Loucy (cell line): Measurements from ENCODE around the gene NDUFB10.

ENCODE experiments used
- EZH2phosphoT487 ChIP-seq: fragments of 200-600 bp; IDR thresholded peaks from 2 replicates; pipeline ENCODE4 v1.6.1; 2018; ENCODE audit warnings: antibody characterized with exemption, mild to moderate bottlenecking, moderate library complexity, borderline replicate concordance
- TF ChIP-seq, protein P1 (sequence below): fragments of 200-600 bp; sonication (generic); conservative IDR thresholded peaks from 2 replicates; pipeline ENCODE4 v1.5.1; 2014; ENCODE audit warnings: mild to moderate bottlenecking, antibody characterized with exemption, low read length

DNA sequence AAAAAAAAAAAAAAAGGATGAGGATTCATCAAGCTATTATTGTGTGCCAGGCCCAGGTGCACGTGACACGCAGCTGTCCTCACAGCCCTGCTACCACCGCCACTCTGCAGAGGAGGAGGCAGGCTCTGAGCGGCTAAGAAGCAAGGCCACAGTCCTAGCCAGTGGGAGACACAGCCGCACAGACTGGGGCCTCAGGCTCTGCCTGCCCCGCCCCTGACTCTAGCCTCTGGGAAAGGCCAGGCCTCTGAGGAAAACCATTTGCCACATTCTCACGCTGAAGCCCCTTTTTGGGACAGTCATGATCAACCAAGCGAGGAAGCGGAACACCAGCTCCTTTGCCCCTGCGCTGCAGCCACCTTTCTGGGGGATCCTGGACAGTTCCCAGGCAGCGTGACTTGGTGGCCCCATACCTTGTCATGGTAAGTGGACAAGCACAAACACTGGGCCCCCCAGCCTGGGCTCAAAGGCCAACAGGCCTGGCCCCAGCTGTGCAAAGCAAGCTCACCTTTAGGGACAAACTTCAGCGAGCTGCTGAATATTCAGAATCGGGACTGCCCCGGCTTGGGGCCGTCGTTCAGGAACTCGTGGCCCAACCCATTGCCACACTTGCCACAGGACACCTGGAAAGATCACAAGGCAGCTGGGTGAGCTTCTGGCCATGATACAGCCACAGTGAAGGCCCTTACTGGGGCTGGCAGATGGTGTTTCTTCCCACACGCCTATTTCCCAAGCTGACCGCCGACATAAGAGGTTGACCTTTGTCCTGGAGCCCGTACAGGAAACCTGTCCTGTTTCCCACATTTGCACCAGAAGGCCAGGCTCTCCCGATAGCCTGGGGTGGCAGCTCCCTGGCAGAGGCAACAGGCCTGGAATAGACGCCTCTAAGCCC is 18.8 kb upstream of the NDUFB10 start:
- TF ChIP-seq, protein P1, sequence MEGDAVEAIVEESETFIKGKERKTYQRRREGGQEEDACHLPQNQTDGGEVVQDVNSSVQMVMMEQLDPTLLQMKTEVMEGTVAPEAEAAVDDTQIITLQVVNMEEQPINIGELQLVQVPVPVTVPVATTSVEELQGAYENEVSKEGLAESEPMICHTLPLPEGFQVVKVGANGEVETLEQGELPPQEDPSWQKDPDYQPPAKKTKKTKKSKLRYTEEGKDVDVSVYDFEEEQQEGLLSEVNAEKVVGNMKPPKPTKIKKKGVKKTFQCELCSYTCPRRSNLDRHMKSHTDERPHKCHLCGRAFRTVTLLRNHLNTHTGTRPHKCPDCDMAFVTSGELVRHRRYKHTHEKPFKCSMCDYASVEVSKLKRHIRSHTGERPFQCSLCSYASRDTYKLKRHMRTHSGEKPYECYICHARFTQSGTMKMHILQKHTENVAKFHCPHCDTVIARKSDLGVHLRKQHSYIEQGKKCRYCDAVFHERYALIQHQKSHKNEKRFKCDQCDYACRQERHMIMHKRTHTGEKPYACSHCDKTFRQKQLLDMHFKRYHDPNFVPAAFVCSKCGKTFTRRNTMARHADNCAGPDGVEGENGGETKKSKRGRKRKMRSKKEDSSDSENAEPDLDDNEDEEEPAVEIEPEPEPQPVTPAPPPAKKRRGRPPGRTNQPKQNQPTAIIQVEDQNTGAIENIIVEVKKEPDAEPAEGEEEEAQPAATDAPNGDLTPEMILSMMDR, result no peak
- no peak for TF ChIP-seq EZH2phosphoT487
